8988T (cell line): ENCODE results near the gene LCE2A.

Experiments used
- DNase-seq: peaks from one replicate; pipeline ENCODE4 v3.0.0; 2011

Gene LCE2A

DNA sequence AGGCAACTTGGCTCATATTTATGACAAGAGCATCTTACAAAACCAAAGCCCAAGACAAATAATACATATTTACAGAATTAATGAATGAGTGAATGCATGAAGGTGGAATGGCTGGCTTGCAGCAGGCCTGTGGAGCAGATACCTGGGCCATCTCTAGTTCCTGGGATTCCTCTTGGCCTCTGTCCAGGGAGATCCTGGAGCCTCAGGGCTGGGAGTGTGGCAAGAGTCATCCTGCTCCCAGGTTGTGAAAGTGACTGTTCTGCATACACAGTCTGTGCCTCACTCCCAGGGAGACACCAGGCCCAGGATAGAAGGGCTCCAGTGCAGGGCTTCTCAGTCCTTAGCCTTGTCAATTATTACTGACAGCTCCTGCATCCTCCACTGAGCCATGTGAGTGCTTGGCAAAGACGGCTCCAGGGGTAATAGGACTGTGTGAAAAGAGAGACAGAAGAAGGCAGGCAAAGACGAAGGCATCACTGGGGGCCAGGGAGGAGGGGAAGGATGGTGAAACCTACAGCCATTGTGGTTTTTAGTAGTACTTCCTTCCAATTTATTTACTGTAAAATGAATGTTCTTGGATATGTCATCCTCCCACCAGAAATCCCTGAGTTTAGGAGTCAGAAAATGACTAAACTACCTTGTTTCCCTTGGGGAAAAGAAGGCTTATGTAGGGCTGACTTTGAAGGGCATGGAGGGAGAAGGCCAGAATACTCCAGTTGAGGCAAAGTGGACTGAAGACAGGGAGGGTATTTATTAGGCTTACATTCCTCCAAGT, 45.4 kb downstream of the LCE2A start:
- DNase-seq = no peak

DNA sequence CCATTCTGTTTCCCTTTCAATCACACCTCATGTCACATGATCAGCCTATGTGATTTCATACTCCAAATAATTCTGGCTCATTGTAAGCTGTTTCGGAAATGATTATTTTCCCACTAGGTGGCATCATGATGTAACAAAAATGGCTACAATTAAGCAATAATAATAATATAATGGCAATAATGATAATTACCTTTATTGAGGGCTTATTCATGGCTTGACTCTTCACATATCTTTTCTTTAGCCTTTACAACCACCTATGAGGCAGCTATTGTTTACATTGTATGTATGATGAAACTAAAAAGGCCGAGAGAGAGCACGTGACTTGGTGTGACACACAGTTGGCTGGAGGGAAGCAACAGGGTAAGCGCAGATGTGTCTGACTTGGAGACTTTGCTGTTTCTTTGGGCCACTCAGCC, 47.2 kb downstream of the LCE2A start:
- DNase-seq = no peak

- no peak for DNase-seq
Observed at GRCh38 chr1:152745765-152746444, 47.8 kb downstream of the LCE2A start.

DNA sequence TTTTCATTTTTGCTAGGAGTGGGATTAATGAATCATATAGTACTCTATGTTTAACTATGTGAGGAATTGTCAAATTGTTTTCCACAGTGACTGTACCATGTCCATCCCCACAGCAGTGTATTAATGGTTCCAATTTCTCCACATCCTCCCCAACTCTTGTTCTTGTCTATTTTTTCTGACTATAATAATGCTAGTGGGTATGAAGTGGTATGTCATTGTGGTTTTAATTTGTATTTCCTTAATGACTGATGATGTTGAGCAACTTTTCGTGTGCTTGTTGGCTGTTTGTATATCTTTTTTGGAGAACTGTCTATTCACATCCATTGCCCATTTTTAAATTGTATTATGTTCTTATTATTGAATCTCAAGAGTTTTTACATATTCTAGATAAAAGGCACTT, 49.7 kb downstream of the LCE2A start:
- DNase-seq = no peak
